HG03280 (cell line): ENCODE results near the gene IL24.
A peak's percentile ranks its signal among the peaks of the same experiment; 100 is the strongest.
"Not testable (repeated sequence)": the region's sequence is repeated elsewhere in the genome, so short reads cannot be mapped to it uniquely, and the experiment has no call there.

Source experiments
- ATAC-seq: cut with Tn5 transposase; IDR thresholded peaks from one replicate; pipeline ENCODE4 v1.9.1; 2021; ENCODE audit warnings: mild to moderate bottlenecking, moderate library complexity; ENCODE audit not compliant: unreplicated experiment

Gene IL24

GRCh38 chr1:206897175-206897574 is at the start of gene IL24:
TSS of gene IL24 (plus strand) at chr1:206897443. CDS start at chr1:206897833, 390 bp downstream.
- ATAC-seq = no peak

DNA sequence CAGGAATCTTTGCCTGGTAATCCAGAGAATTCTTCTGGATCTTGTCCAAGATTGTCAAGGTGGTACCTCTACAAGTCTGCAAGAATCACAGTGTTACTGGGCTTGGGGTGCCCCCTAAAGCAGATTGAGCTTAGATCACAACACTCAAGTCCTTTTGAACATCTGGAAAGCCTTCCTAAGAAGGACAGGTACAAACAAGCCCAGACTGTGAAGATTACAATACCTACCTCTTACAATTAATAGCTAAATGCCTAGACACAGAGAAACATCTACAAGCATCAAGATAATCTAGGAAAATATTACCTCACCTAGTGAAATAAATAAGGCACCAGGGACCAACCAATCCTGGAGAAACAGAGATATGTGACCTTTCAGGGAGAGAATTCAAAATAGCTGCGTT is 49.3 kb upstream of the IL24 start:
- no peak for ATAC-seq

- no peak for ATAC-seq
Observed at GRCh38 chr1:206850401-206850800, 46.8 kb upstream of the IL24 start.

DNA sequence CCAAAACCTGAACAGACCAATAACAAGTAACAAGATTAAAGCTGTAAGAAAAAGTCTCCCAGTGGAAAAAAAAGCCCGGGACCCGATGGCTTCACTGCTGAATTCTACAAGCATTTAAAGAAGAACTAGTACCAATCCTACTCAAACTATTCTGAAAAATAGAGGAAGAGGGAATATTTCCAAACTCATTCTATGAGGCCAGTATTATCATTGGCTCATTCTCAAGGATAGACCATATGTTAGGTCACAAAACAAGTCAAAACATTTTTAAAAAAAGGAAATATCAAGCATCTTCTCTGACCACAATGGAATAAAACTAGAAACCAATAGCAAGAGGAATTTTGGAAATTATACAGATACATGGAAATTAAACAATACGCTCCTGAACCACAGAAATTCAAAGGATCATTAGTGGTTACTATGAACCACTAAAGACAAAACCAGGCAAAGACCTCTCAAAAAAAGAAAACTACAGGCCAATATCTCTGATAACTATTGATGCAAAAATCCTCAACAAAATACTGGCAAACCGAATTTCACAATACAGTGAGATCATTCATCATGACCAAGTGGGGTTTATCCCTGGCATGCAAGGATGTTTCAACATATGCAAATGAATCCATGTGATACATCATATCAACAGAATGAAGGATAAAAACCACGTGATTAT is 45.8 kb upstream of the IL24 start:
- ATAC-seq = no peak

DNA sequence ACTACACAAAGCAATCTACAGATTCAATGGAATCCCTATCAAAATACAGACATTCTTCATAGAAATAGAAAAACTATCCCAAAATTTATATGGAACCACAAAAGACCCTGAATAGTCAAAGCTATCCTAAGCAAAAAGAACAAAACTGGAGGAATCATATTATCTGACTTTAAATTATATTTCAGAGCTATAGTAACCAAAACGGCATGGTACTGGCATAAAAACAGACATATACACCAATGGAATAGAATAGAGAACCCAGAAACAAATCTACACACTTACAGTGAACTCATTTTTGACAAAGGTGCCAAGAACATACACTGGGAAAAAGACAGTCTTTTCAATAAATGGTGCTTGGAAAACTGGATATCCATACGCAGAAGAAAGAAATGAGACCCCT is 44.6 kb upstream of the IL24 start:
- not testable (repeated sequence) for ATAC-seq

DNA sequence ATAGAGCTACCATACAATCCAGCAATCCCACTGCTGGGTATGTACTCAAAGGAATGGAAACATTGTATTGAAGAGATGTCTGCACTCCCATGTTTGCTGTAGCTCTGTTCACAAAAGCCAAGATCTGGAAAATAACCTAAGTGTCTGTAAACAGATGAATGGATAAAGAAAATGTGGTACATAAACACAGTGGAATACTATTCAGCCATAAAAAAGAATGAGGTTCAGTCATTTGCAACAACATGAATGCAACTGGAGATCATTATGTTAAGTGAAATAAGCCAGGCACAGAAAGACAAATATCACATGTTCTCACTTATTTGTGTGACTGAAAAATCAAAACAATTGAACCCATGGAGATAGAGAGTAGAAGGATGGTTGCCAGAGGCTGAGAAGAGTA is 43.5 kb upstream of the IL24 start:
- ATAC-seq = not testable (repeated sequence)

- no peak for ATAC-seq
Observed at GRCh38 chr1:206854401-206855129, 42.7 kb upstream of the IL24 start.

DNA sequence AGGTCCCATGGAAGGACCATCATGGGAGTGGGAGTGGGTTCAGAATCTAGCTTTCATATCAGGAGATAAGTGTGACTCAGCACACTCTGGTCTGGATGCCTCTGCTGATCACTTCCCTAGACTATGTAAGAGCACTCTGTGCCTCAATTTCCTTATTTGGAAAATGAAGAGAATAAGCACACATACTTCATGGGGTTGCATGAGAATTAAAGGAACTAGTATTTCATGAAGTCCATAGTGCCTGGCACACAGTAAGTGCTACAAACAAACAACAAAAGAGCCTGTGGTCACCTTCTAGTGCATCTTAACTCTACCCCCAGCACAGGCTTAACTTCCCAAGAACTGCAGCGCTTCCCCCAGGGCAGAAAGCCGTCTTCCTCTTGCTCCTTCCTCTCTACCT is 41.4 kb upstream of the IL24 start:
- no peak for ATAC-seq

DNA sequence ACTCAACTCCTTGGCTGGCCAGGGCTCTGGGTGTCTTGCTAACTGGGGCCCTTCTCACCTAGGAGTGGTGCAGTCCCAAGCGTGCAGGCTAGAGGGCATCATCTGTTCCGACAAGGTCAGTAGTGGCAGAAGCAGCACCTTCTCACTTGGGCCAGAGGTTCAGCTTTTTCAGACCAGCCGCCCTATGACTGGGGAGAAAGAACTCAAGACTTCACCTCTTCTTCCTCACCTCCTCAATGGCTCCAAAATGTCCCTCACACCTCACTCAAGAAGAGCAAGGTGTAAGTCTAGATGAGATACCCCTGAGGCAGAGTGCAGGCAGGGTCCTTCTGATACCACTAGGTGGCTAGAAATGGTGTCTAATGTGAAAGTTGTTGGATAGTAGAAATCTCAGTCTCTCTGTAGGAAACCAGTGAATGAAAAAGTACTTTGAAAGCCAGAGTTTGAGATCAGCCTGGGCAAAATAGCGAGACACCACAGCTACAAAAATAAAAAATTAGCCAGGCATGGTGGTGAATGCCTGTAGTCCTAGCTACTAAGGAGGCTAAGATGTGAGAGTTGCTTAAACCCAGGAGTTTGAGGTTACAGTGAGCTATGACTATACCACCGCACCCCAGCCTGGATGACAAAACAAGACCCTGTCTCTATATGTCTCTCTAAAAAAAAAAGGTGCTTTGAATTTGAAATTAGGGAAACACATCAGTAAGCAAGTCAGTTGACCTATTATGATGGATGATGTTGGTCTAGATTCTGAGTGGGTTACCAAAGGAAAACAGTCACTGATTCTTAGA is 40.4 kb upstream of the IL24 start:
- peak; percentile 71 for ATAC-seq

GRCh38 chr1:206859082-206859521 is 38.1 kb upstream of the IL24 start:
- ATAC-seq = no peak

- ATAC-seq = no peak
Observed at GRCh38 chr1:206860165-206860564, 37.1 kb upstream of the IL24 start.

DNA sequence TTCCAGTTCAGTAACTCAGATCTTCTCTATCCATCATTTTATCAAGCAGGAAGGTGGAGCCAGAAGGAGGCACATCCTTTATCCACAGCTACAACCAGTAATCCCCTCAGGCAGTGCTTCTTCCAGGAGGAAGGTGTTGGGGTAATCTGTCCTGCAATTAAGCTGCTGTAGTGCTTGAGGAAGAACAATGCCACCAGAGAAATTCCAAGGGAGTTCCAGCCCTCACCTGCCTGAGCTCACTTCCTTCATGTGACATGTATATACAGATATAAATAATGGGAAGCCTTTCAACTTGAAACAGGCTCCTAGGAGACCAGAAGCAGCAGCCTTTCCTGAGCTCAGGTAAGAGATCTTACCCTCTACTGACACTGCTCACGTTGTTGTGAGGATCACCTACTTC is 34.0 kb upstream of the IL24 start:
- ATAC-seq = no peak

DNA sequence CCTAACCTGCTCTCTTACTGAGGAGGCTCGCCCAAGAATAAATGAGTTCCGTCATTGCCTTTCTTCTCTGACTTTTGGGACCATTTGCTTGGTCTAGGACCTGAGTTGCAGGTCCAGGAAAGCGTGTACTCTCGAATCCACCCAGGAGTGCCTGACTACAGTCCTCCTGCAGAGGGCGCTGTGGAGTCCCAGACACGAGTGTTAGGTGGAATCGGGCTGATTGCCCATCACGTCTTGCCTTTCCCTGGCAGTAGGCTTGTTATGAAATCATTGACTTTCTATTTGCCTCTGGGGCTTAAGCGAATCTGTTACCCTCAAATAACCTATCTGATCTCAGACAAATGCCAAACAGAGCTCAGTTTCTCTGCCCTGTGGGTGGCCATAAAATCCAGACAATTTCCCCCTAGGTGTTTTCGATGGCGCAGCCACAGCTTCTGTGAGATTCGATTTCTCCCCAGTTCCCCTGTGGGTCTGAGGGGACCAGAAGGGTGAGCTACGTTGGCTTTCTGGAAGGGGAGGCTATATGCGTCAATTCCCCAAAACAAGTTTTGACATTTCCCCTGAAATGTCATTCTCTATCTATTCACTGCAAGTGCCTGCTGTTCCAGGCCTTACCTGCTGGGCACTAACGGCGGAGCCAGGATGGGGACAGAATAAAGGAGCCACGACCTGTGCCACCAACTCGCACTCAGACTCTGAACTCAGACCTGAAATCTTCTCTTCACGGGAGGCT is 32.1 kb upstream of the IL24 start, which contains the start of gene IL20:
Gene IL20, plus strand, starts transcription at position 685 of the 733 bp plus-strand sequence. CDS start 230 bp downstream, outside the sequence.
- no peak for ATAC-seq

DNA sequence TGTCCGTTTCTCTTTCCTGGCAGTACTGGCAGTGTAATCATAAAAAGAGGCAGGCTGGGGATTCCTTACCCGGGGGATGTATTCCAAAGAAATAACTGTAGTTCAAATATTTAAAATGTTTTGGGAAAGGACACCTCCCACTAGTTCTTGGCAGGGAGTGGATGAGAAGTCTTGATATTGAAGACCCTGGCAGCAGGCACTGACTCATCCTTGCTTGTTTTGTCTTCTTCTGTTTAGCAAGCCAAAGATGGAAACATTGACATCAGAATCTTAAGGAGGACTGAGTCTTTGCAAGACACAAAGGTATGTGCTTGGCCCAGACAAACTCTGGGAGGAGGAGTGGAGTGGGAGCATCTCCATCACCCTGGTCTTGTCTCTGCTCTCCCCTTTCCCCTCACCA is 31.2 kb upstream of the IL24 start:
- ATAC-seq = no peak

- no peak for ATAC-seq
Observed at GRCh38 chr1:206867239-206867638, 30.0 kb upstream of the IL24 start.

GRCh38 chr1:206867716-206868115 is 29.5 kb upstream of the IL24 start:
- no peak for ATAC-seq

DNA sequence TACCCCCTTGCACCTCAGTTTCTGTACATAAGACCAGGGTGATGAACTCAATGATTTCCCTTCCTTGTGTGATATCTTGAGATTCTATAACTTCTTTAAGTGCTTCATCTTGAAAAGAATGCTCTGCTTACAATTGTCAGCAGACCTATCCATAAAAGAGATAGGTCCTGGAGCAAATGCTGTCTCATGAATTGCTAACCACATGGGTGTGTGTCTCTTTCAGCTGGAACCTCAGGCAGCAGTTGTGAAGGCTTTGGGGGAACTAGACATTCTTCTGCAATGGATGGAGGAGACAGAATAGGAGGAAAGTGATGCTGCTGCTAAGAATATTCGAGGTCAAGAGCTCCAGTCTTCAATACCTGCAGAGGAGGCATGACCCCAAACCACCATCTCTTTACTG is 29.0 kb upstream of the IL24 start:
- ATAC-seq = no peak

DNA sequence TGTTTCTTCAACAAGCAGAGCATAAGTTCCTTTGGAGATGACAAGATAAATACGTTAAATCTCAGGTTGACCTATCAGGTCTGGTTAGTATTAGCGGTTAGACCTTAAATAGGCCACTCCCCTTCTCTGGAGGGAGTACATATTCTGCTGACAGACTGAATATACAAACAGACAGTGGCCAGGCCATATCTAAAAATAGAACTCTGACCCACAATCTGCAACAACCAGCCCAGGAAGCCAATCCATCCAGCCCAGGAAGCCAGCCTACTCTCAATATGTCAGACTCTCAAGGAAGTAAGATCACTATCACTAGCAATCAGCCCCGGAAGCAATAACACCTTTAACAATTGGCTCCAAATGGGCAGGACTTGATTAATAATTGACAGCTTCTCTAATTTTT is 25.1 kb upstream of the IL24 start:
- ATAC-seq = no peak

GRCh38 chr1:206873603-206874188 is 23.5 kb upstream of the IL24 start:
- ATAC-seq = no peak

GRCh38 chr1:206875752-206876377 is 21.4 kb upstream of the IL24 start:
- ATAC-seq = no peak
